Measurements from ENCODE around the gene CHN2.
"Not testable (repeated sequence)": the region's sequence is repeated elsewhere in the genome, so short reads cannot be mapped to it uniquely, and the experiment has no call there.

Gene CHN2

GRCh38 chr7:29204491-29205272 lies 10.1 kb downstream of the CHN2 start:
- Histone ChIP-seq H3K27ac (no peak overlapping the region), H2AFZ (no peak overlapping the region), H3K4me1 (no peaks in the 10 kb centered on the region), H3K79me2 (no peaks in the 10 kb centered on the region), H3K27me3 (ENCODE audit: control insufficient read depth, insufficient read depth, low read length) (no peaks in the 10 kb centered on the region), H3K36me3 (ENCODE audit: control insufficient read depth, insufficient read depth, low read length) (no peaks in the 10 kb centered on the region), H3K4me2 (ENCODE audit: low read length) (no peak overlapping the region), H3K9me3 (ENCODE audit: control insufficient read depth, low read length) (no peaks in the 10 kb centered on the region), H3K4me3 (ENCODE audit: low read depth, low read length) (no peak overlapping the region), H3K9ac (no peak overlapping the region)
- no peak for TF ChIP-seq CTCF (IDR thresholded peaks at IDR 0.05)

GRCh38 chr7:29207162-29207801 lies 12.7 kb downstream of the CHN2 start:
- H3K4me1 ChIP-seq: no peaks in the 10 kb centered on the region
- no peak overlapping the region for H2AFZ ChIP-seq
- no peak overlapping the region for H3K27ac ChIP-seq
- H3K79me2 ChIP-seq: no peaks in the 10 kb centered on the region
- no peak overlapping the region for H3K4me2 ChIP-seq (ENCODE audit: low read length)
- no peaks in the 10 kb centered on the region for H3K27me3 ChIP-seq (ENCODE audit: control insufficient read depth, insufficient read depth, low read length)
- H3K9ac ChIP-seq: no peak overlapping the region
- H3K36me3 ChIP-seq (ENCODE audit: control insufficient read depth, insufficient read depth, low read length): no peaks in the 10 kb centered on the region
- TF ChIP-seq CTCF (IDR thresholded peaks at IDR 0.05): no peak
- no peaks in the 10 kb centered on the region for H3K9me3 ChIP-seq (ENCODE audit: control insufficient read depth, low read length)
- no peak overlapping the region for H3K4me3 ChIP-seq (ENCODE audit: low read depth, low read length)

GRCh38 chr7:29208410-29209250 lies 14.1 kb downstream of the CHN2 start:
- Histone ChIP-seq H3K9me3 (ENCODE audit: control insufficient read depth, low read length) (no peaks in the 10 kb centered on the region), H3K4me2 (ENCODE audit: low read length) (no peak overlapping the region), H3K4me1 (no peaks in the 10 kb centered on the region), H3K27ac (no peak overlapping the region), H2AFZ (no peak overlapping the region), H3K4me3 (ENCODE audit: low read depth, low read length) (no peak overlapping the region), H3K36me3 (ENCODE audit: control insufficient read depth, insufficient read depth, low read length) (no peaks in the 10 kb centered on the region), H3K27me3 (ENCODE audit: control insufficient read depth, insufficient read depth, low read length) (no peaks in the 10 kb centered on the region), H3K79me2 (no peaks in the 10 kb centered on the region), H3K9ac (no peak overlapping the region)
- no peak for TF ChIP-seq CTCF (IDR thresholded peaks at IDR 0.05)

- no peaks in the 10 kb centered on the region for H3K9me3 ChIP-seq (ENCODE audit: control insufficient read depth, low read length)
- H3K79me2 ChIP-seq: no peaks in the 10 kb centered on the region
- no peak overlapping the region for H3K4me2 ChIP-seq (ENCODE audit: low read length)
- no peaks in the 10 kb centered on the region for H3K4me1 ChIP-seq
- no peaks in the 10 kb centered on the region for H3K27me3 ChIP-seq (ENCODE audit: control insufficient read depth, insufficient read depth, low read length)
- H3K4me3 ChIP-seq (ENCODE audit: low read depth, low read length): no peak overlapping the region
- no peak overlapping the region for H3K9ac ChIP-seq
- TF ChIP-seq CTCF (IDR thresholded peaks at IDR 0.05): no peak
- H2AFZ ChIP-seq: no peak overlapping the region
- no peaks in the 10 kb centered on the region for H3K36me3 ChIP-seq (ENCODE audit: control insufficient read depth, insufficient read depth, low read length)
- H3K27ac ChIP-seq: no peak overlapping the region
These were observed 15.2 kb downstream of the CHN2 start for GRCh38 chr7:29209745-29210144.

- H3K4me1 ChIP-seq; H3K9me3 ChIP-seq (ENCODE audit: control insufficient read depth, low read length); H3K4me3 ChIP-seq (ENCODE audit: low read depth, low read length); H2AFZ ChIP-seq; H3K9ac ChIP-seq; H3K36me3 ChIP-seq (ENCODE audit: control insufficient read depth, insufficient read depth, low read length); H3K27ac ChIP-seq; H3K79me2 ChIP-seq; H3K27me3 ChIP-seq (ENCODE audit: control insufficient read depth, insufficient read depth, low read length); H3K4me2 ChIP-seq (ENCODE audit: low read length): not testable (repeated sequence)
These were observed 18.2 kb downstream of the CHN2 start for GRCh38 chr7:29212736-29213135.

Data from parathyroid adenoma (tissue), 2 donors.